ENCODE data around the gene SLC27A2. TPM values are rescaled to one million over a fixed set of nuclear protein-coding genes. Genes with fewer than 3 reads are reported as not detected.

The SLC27A2 gene
- total and polyA plus RNA-seq, 2 donors (not counting 1 experiment from before 2014, with no cell fraction given), result 0.39 to 0.49 TPM

DNA sequence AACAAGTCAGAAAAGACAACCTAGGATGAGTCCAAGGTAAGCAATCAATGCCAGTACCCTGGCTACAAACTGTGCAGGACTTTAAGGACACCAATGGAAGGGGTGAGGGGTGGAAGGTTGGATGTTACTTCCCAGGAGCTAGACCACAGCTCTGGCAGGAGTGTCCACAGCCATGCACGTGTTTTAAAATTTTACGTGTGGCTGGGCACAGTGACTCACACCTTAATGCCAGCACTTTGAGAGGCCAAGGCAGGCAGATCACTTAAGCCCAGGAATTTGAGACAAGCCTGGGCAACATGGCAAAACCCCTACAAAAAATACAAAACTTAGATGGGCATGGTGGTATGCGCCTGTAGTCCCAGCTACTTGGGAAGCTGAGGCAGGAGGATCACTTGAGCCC is 98.3 kb downstream of the SLC27A2 start:
- Histone ChIP-seq H3K27ac (ENCODE audit: low read length in 2 of 2) (no peak overlapping the region), H3K4me1 (ENCODE audit: control insufficient read depth in 2 of 2, insufficient read depth in 2 of 2, low read length in 2 of 2) (no peaks in the 10 kb centered on the region), H3K4me2 (replicated peaks; ENCODE audit: low read depth, low read length, poor library complexity, severe bottlenecking) (no peak overlapping the region), H3K79me2 (ENCODE audit: control insufficient read depth, insufficient read depth, low read length) (no peaks in the 10 kb centered on the region), H3K4me3 (ENCODE audit: control extremely low read depth in 1 of 5, extremely low read depth in 1 of 5, insufficient read depth in 1 of 5, low read depth in 2 of 5, low read length in 4 of 5) (no peak overlapping the region), H4K20me1 (ENCODE audit: control insufficient read depth, insufficient read depth, low read length, poor library complexity, severe bottlenecking) (no peaks in the 10 kb centered on the region), H2AFZ (ENCODE audit: insufficient read depth, low read depth, low read length, poor library complexity, severe bottlenecking) (no peak overlapping the region), H3K9ac (ENCODE audit: low read length) (no peak overlapping the region), H3K36me3 (replicated peaks in 1 of 2; ENCODE audit: control extremely low read depth in 1 of 2, control insufficient read depth in 1 of 2, extremely low read depth in 1 of 2, insufficient read depth in 2 of 2, low read length in 1 of 2) (peaks cover 4 to 21% of the 10 kb centered on the region in 2 experiments), H3K9me3 (ENCODE audit: control extremely low read depth in 1 of 3, control insufficient read depth in 2 of 3, insufficient read depth in 1 of 3, low read length in 2 of 3) (no peaks in the 10 kb centered on the region), H3K27me3 (replicated peaks in 1 of 4; ENCODE audit: control extremely low read depth in 1 of 4, control insufficient read depth in 3 of 4, insufficient read depth in 4 of 4, low read length in 3 of 4) (no peaks in the 10 kb centered on the region)
- POLR2A ChIA-PET, result no interaction called here
- no peak overlapping the region for H3K4me3 Mint-ChIP-seq
- CTCF ChIA-PET, result interaction anchor here (0.7 kb wide), 1 partner anchor 60 kb away, joined by 3 read pairs; no protein-coding TSS in a partner anchor
- no peak overlapping the region for H3K27ac Mint-ChIP-seq
- H3K27me3 Mint-ChIP-seq, result no peaks in the 10 kb centered on the region
- no peaks in the 10 kb centered on the region for H3K4me1 Mint-ChIP-seq
- no peaks in the 10 kb centered on the region for H3K9me3 Mint-ChIP-seq (ENCODE audit: insufficient read depth)
- intact Hi-C loops (cut with micrococcal nuclease), result no loop called here
- DNase-seq (no peak), ATAC-seq (ENCODE audit: low read depth) (no peak)
- TF ChIP-seq, protein P1, sequence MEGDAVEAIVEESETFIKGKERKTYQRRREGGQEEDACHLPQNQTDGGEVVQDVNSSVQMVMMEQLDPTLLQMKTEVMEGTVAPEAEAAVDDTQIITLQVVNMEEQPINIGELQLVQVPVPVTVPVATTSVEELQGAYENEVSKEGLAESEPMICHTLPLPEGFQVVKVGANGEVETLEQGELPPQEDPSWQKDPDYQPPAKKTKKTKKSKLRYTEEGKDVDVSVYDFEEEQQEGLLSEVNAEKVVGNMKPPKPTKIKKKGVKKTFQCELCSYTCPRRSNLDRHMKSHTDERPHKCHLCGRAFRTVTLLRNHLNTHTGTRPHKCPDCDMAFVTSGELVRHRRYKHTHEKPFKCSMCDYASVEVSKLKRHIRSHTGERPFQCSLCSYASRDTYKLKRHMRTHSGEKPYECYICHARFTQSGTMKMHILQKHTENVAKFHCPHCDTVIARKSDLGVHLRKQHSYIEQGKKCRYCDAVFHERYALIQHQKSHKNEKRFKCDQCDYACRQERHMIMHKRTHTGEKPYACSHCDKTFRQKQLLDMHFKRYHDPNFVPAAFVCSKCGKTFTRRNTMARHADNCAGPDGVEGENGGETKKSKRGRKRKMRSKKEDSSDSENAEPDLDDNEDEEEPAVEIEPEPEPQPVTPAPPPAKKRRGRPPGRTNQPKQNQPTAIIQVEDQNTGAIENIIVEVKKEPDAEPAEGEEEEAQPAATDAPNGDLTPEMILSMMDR (IDR thresholded peaks at IDR 0.05), result no peak
- no peak for TF ChIP-seq EZH2 (IDR thresholded peaks at IDR 0.05; ENCODE audit: borderline replicate concordance, insufficient read depth, low read depth, low read length, poor library complexity, severe bottlenecking)
- 100% methylated on average over 2 of the region's 3 CpGs for WGBS (ENCODE audit: insufficient coverage)

DNA sequence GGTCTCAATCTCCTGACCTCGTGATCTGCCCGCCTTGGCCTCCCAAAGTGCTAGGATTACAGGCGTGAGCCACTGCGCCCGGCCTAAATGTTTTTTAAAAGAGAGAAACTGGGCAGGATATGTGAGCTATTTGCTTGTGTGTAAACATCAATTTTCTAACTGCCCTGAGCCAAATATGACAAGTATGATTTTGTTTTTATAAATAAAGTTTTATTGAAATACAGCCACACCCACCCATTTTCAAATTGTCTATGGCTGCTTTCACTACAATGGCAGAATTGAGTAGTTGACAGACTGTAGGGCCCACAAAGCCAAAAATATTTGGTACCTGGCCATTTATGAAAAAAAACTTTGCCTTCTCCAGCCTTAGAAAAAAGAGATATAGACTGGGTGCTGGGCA is 99.4 kb downstream of the SLC27A2 start:
- no peak for TF ChIP-seq EZH2 (IDR thresholded peaks at IDR 0.05; ENCODE audit: borderline replicate concordance, insufficient read depth, low read depth, low read length, poor library complexity, severe bottlenecking)
- TF ChIP-seq, protein P1 (IDR thresholded peaks at IDR 0.05), result no peak
- H3K27me3 Mint-ChIP-seq, result no peaks in the 10 kb centered on the region

More for the DNA sequence above, 99.4 kb downstream of the SLC27A2 start:
- H2AFZ ChIP-seq (ENCODE audit: insufficient read depth, low read depth, low read length, poor library complexity, severe bottlenecking), result no peak overlapping the region
- no peaks in the 10 kb centered on the region for H3K4me1 ChIP-seq (ENCODE audit: control insufficient read depth in 2 of 2, insufficient read depth in 2 of 2, low read length in 2 of 2)
- POLR2A ChIA-PET, result no interaction called here
- no peak overlapping the region for H3K9ac ChIP-seq (ENCODE audit: low read length)
- no peak overlapping the region for H3K27ac ChIP-seq (ENCODE audit: low read length in 2 of 2)
- no peak for DNase-seq
- WGBS (ENCODE audit: insufficient coverage), result no CpG with 5 or more reads among the region's 5 CpGs
- intact Hi-C loops (cut with micrococcal nuclease), result no loop called here
- no peaks in the 10 kb centered on the region for H4K20me1 ChIP-seq (ENCODE audit: control insufficient read depth, insufficient read depth, low read length, poor library complexity, severe bottlenecking)
- H3K9me3 ChIP-seq (ENCODE audit: control extremely low read depth in 1 of 3, control insufficient read depth in 2 of 3, insufficient read depth in 1 of 3, low read length in 2 of 3), result no peaks in the 10 kb centered on the region
- no peak for ATAC-seq (ENCODE audit: low read depth)
- no peak overlapping the region for H3K27ac Mint-ChIP-seq
- H3K4me3 ChIP-seq (ENCODE audit: control extremely low read depth in 1 of 5, extremely low read depth in 1 of 5, insufficient read depth in 1 of 5, low read depth in 2 of 5, low read length in 4 of 5), result no peak overlapping the region
- peaks cover 4 to 32% of the 10 kb centered on the region in 2 experiments for H3K36me3 ChIP-seq (replicated peaks in 1 of 2; ENCODE audit: control extremely low read depth in 1 of 2, control insufficient read depth in 1 of 2, extremely low read depth in 1 of 2, insufficient read depth in 2 of 2, low read length in 1 of 2)
- no peaks in the 10 kb centered on the region for H3K9me3 Mint-ChIP-seq (ENCODE audit: insufficient read depth)
- CTCF ChIA-PET, result no interaction called here
- H3K27me3 ChIP-seq (replicated peaks in 1 of 4; ENCODE audit: control extremely low read depth in 1 of 4, control insufficient read depth in 3 of 4, insufficient read depth in 4 of 4, low read length in 3 of 4), result no peaks in the 10 kb centered on the region
- H3K4me3 Mint-ChIP-seq, result no peak overlapping the region
- no peak overlapping the region for H3K4me2 ChIP-seq (replicated peaks; ENCODE audit: low read depth, low read length, poor library complexity, severe bottlenecking)
- H3K4me1 Mint-ChIP-seq, result no peaks in the 10 kb centered on the region
- H3K79me2 ChIP-seq (ENCODE audit: control insufficient read depth, insufficient read depth, low read length), result no peaks in the 10 kb centered on the region

Small RNAs within 50 kb of the gene (small RNA-seq; reads per million reads assigned to genes)
- gene RF00019 (ENCODE audit: insufficient read length, low read depth, low replicate concordance), result not detected

Other genes starting within 250 kb of the SLC27A2 start
- 0.42 and 0.73 TPM in 2 replicates for gene ATP8B4, start 63.0 kb upstream of the SLC27A2 start, total RNA-seq
- 0.19 TPM in 1 of 2 replicates, not detected in the other for gene ATP8B4, start 63.0 kb upstream of the SLC27A2 start, polyA plus RNA-seq
- not detected in 2 replicates for gene HDC, start 83.5 kb downstream of the SLC27A2 start, total RNA-seq
- gene HDC, start 83.5 kb downstream of the SLC27A2 start, polyA plus RNA-seq, result 0.52 and 0.88 TPM in 2 replicates
- 37.1 and 37.3 TPM in 2 replicates for gene GABPB1, start 173.0 kb downstream of the SLC27A2 start, total RNA-seq
- gene GABPB1, start 173.0 kb downstream of the SLC27A2 start, polyA plus RNA-seq, result 24.1 and 32.8 TPM in 2 replicates
- 126 TPM in 2 replicates for gene USP8, start 242.2 kb downstream of the SLC27A2 start, total RNA-seq
- 25.7 and 39.4 TPM in 2 replicates for gene USP8, start 242.2 kb downstream of the SLC27A2 start, polyA plus RNA-seq

All from B cell (primary cell).